Right lobe of liver (tissue), 4 donors: Measurements from ENCODE around the gene PRKN.

Source experiments
- POLR2A ChIP-seq: fragments of 450-650 bp; IDR thresholded peaks from one replicate; pipeline ENCODE4 v1.6.1; 2017; ENCODE audit warnings: antibody characterized with exemption, mild to moderate bottlenecking
- TF ChIP-seq, protein P1 (sequence below), 4 donors: fragments of 200-600 bp in 3 of 4; fragments of 450-650 bp in 1 of 4; IDR thresholded peaks; one replicate each; pipeline versions ENCODE4 v1.5.1 to v1.8.0; 2016 to 2022; ENCODE audit warnings: antibody characterized with exemption in 4 of 4, mild to moderate bottlenecking in 2 of 4
- donor health status: DM: no; HTN: no; CAD: no.
- donor health status: DM: no; HTN: no; CAD: no.
- donor health status: DM: no; HTN: yes; CAD: no.

DNA sequence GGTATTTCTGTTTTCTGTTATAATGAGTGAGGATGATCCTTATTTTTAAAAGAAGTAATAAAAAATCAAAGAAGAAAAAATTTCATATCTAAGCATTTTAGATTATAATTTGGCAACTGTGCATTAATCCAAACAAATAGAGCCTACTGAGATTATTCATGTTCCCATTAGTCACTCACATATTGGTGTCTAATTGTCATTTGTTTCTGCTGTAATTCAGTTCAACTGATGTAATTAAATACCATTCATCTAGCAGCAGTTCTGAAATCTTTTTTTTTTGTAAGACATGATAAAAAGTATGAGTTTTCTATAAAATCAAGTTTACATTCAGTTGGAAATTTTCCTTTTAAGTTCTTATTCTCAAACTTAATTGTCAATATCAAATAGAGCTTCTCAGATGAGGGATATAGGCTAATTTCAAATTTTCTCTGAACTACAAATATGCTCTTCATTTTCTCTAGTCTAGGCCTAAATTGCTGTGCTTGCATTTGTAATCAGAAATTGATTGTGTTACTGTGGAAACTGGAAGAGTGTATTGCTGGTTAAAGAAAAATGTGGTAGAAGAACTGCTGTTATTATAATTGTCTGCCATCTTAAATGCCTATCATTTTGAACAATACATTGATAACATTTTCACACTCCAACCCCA lies 23.8 kb upstream of the PRKN start:
- no peak for TF ChIP-seq POLR2A
- TF ChIP-seq, protein P1, sequence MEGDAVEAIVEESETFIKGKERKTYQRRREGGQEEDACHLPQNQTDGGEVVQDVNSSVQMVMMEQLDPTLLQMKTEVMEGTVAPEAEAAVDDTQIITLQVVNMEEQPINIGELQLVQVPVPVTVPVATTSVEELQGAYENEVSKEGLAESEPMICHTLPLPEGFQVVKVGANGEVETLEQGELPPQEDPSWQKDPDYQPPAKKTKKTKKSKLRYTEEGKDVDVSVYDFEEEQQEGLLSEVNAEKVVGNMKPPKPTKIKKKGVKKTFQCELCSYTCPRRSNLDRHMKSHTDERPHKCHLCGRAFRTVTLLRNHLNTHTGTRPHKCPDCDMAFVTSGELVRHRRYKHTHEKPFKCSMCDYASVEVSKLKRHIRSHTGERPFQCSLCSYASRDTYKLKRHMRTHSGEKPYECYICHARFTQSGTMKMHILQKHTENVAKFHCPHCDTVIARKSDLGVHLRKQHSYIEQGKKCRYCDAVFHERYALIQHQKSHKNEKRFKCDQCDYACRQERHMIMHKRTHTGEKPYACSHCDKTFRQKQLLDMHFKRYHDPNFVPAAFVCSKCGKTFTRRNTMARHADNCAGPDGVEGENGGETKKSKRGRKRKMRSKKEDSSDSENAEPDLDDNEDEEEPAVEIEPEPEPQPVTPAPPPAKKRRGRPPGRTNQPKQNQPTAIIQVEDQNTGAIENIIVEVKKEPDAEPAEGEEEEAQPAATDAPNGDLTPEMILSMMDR (IDR thresholded peaks at IDR 0.05): no peak
